SKM-1 treated with dmso at 0.1 percent for 144 hours (cell line): ENCODE data around the gene BBLN.
"Not testable (repeated sequence)": the region's sequence is repeated elsewhere in the genome, so short reads cannot be mapped to it uniquely, and the experiment has no call there.

Experiments used
- DNase-seq: peaks from one replicate; lab custom pipeline; 2025; ENCODE audit not compliant: unreplicated experiment; lab: John Stamatoyannopoulos, UW

BBLN gene, protein sequence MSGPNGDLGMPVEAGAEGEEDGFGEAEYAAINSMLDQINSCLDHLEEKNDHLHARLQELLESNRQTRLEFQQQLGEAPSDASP

DNA sequence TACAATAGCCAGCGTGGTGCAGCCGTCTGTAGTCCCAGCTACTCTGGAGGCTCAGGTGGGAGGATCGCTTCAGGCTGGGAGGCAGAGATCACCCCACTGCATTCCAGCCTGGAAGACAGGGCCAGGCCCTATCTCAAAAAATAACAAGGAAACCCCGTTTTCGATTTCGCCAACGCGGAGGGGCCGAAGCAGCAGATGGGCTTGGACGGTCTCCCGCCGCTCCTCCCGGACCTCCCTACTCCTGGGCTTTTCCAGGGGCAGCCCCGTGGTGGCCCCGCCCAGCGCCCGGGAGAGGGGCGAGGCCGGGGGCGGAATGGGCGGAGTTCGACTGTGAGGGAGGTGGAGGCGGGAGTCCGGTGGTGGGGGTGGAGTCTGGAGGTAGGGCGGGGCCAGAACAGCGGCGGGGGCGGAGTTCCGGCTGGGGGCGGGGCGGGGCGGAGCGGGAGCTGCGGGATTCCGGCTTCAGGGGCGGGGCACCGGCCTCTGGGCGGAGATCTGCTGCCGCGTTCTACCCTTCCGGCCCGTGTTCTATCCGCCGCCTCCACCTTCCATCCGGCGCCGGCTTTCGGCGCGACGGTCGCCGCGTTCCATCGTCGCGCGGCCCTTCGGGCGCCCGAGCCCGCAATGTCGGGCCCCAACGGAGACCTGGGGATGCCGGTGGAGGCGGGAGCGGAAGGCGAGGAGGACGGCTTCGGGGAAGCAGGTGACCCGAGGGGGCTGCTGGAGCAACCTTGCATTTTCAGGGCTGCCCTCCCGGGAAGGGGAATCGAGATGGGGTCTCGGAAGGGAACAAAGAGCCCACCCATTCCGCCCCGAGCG lies at the start of gene BBLN:
Gene BBLN, plus strand, starts transcription at position 482 of the 819 bp plus-strand sequence. Its CDS starts 143 bp downstream, at position 625.
- DNase-seq: peak; percentile 85

DNA sequence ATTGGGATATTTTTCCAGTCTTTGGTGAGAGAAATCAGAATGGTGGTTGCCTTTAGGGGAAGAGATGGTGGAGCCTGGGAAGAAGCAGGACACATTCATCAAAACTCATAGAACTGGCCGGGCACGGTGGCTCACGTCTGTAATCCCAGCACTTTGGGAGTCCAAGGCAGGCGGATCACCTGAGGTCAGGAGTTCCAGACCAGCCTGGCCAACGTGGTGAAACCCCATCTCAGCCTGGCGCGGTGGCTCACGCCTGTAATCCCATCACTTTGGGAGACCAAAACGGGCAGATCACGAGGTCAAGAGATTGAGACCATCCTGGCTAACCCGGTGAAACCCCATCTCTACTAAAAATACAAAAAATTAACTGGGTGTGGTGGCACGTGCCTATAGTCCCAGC lies 48.3 kb upstream of the BBLN start:
- DNase-seq: not testable (repeated sequence)

DNA sequence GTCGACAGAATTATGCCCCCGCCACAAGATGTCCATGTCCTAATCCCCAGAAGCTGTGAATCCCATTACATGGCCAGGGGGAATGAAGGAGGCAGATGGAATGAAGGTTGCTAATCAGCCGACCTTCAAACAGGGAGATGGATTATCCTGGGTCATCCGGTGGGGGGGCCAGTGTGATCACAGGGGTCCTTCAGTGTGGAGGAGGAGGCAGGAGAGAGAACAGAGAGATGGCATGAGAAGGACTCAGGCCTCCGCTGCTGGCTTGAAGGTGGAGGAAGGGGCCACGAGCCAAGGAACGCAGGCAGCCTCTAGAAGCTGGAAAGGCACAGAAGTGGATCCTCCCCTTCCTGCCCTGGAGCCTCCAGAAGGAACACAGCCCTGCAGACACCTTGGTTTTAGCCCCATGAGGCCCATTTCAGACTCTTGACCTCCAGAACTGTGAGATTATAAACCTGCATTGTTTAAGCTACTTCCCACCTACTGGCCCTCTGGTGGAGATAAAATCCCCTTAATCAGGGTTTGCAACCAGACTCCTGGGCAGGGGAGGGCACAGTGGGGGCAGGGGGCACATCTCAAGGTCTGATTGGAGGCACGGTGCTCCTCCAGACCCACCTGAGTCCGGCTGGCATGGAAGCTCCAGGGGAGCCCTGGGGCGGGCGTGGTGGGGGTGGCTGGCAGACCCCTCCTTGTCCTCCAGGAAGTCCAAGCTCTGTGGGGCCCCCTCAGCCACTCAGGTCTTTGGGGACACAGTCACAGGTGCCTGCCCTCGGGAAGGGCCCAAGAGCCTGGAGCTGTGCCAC lies 46.3 kb upstream of the BBLN start:
- no peak for DNase-seq

DNA sequence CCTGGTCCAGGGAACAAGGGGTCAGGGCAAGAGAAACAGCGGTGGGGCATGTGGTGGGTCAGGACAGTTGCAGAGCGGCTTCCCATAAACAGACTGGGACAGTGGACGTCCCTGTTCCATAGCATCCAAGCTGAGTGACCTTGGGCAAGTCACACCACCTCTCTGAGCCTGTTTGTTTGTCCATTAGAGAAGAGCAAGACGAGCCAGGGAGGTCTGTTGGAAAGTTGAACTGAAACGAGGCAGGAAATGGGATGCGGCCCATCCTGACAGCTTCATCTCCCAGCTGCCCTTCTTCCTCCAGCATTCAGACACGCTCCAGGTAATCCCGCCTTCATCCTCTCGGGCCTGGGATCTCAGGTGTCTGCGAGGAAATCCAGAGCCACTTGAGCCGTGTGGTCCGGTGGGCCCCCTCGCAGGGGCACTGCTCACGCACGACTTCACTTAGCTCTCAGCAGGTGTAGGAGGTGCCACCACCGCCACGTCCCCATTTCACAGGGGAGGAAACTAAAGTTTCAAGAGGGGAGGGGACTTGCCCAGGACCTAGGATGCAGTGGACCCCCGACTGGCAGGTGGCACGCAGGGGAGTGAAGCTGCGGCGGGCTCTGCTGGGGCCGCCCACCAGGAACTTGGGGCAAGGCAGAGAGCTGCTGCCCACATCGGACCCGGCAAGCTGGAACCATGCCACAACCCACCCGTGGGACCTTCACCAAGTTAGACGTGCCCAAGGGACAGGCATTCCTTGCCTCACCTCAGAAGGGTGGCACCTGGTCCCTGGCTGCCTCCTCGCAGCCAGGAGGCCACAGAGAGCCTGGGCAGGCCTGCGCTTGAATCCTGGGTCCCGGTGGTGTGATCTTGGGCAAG lies 45.5 kb upstream of the BBLN start:
- no peak for DNase-seq

DNA sequence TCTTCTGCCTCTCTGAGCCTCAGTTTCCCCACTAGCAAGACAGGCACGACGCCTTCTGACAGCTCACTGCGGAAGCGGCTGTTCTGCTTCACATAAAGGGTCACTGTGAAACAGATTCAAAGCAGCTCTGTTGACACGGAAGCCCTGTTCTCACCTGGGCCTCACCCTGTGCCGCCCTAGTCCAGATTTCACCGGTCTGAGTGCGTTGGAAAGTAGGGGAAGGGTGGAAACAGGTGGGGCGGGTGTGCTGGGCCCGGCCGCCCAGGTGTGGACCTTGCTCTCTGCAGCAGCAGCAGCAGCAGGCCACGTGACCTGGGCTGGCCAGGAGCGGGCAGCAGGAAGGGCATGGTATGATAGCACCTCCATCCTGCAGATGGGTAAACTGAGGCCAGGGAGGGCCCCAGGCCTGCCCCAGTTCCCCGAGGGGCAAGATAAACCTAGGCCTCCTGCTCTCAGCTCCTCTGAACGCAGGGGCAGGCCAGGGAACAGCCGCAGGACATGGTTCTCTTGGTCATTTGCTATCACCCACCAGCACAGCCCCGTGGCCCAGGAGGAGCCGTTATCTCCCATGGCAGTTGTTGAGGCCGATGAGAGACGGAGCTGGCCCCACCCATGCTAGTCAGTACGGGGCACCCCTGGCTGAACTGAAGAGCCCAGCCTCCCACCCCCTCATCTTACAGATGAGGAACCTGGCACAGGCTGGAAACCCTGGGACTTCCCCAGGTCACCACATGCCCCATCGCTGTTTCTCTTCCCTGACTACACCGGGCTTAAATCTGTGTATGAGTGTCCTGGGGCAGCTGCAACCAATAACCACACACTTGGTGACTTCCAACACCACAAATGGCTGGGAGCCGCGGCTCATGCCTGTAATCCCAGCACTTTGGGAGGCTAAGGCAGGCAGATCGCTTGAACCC lies 44.6 kb upstream of the BBLN start:
- DNase-seq: no peak

DNA sequence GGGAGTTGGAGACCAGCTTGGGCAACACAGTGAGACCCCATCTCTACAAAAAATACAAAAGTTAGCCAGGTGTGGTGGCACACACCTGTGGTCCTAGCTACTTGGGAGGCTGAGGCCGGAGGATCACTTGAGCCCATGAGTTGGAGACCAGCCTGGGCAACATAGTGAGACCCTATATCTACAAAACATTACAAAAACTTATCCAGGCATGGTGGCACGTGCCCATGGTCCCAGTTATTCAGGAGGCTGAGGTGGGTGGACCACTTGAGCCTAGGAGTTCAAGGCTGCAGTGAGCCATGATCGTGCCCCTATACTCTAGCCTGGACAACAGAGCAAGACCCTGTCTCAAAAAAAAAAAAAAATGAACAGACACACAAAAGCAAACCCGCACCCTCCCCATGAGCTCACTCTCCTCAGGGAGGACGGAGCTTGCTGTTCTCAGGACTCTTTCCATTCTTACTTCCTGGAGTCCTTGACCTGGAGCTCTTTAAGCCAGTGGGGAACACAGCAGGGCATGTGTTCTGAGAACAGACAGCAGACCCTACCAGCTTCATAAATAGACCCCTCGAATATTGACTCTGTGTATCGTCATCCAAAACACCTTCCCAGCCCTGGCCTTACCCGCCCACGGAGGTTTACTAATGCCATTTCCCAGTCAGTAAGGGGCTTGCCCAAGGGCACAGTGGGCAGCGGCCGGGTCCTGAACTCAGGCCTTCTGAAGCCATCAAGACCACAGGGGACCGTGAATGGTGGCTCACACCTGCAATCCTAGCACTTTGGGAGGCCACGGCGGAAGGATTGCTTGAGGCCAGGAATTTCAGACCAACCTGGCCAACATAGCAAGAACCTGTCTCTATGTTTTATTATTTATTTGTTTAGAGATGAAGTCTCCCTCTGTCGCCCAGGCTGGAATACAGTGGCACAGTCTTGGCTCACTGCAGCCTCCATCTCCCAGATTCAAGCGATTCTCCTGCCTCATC lies 43.7 kb upstream of the BBLN start:
- no peak for DNase-seq

DNA sequence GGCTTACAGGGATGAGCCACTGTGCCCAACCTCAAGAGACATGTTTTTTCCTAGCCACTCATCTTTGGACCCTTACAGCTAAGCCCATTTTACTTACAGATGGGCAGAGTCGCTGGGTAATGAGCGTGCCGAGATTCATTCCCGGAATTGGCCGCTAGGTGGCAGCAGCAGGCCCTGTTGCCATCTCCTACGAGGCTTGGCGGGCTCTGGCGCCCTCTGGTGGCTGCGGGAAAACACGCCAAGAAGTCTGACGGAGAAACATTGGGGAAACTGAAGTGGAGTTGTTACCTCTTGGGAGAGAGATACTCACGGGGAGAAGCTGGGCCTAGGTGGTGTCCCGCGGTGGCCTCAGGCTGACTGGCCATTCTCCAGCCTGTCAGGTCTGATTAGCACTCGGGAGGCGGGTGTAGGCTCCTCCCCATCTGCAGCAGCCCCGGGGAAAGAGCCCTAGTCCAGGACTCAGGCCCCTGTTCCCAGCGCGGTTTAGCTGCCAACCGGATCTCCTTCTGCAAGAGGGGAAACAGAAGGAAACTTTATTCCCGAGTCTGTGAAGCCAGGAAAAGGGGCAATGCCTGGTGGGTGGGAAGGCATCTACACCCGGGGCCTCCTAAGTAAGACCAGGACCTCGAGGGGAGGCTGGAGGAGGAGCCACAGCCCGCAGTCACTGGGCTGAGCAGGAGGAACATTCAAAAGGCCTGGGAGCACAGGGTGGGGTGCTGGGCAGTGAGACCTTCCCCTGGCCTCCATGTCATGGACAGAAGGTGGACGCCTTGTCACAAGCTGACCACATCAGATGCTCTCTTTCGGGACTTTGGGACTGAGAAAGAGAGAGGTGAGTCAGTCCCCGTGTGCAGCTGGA lies 42.2 kb upstream of the BBLN start:
- DNase-seq: peak; percentile 82

DNA sequence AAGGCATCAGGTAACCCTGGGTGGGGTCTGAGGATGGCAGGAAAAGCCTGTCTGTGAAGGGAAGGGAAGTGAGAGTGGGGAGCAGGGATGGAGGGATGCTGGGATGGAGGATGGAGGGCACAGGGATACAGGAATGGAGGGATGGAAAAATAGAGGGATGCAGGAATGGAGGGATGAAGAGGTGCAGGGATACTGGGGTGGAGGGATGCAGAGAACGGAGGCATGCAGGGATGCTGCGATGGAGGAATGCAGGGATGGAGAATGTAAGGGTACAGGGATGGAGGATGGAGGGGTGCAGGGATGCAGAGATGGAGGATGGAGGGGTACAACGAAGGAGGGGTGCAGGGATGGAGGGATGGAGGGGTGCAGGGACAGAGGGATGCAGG lies 41.6 kb upstream of the BBLN start:
- no peak for DNase-seq

DNA sequence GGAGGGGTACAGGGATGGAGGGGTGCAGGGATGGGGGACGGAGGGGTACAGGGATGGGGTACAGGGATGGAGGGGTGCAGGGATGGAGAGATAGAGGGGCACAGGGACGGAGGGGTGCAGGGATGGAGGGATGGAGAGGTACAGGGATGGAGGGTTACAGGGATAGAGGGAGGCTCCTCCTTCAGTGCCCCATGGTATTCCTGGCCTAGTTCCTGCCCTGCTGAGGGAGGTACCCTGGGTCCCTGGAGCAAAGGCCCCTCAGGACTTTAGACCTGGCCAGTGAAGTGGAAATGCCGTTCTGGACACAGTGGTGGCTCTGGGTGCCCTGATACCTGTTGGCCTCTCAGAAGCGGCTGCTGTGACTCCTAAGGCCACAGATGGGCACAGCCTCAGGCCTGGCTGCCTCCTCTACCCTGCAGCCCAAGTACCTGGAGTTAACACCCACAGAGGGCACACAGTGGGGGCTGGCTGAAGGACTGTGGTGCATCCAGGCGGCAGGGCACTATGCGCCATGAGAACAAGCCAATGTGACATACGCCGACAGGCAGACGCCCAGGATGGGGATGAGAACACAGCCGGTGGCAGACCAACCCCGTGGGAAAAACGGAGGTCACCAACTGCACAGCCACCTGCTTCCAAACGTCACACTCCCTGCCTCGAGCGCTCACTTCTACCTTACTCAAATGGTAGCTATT lies 40.9 kb upstream of the BBLN start:
- no peak for DNase-seq

DNA sequence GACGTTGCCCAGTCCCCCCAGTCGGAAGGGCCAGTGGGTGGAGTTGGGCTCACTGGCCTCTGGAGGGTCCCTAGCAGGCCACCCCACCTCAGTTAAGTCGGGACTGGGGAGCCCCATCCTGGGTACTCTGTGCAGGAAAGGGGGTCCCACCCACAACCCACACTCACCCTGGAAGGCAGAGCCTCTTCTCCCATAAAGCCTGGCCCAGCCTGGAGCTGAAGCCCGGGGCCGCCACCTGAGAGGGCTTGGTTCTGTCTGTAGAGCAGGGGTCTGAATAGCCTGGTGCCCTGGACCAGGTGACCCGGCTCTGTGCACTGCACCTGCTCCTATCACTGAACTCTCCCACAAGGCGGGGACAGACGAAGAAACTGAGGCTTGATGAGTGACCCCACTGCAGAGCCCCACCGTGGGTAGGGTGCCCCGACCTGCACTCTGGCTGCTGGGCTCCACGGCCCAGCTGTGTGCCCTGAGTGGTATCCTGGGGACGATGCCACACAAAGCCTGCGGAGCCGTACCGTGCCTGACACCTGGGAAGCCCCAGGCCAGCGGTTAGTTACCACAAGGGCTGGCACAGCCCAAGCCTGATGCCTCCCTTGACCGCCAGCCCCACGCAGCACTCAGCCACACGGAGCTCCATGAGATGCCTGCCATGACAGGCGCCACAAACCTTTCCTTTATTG lies 39.9 kb upstream of the BBLN start:
- DNase-seq: no peak

DNA sequence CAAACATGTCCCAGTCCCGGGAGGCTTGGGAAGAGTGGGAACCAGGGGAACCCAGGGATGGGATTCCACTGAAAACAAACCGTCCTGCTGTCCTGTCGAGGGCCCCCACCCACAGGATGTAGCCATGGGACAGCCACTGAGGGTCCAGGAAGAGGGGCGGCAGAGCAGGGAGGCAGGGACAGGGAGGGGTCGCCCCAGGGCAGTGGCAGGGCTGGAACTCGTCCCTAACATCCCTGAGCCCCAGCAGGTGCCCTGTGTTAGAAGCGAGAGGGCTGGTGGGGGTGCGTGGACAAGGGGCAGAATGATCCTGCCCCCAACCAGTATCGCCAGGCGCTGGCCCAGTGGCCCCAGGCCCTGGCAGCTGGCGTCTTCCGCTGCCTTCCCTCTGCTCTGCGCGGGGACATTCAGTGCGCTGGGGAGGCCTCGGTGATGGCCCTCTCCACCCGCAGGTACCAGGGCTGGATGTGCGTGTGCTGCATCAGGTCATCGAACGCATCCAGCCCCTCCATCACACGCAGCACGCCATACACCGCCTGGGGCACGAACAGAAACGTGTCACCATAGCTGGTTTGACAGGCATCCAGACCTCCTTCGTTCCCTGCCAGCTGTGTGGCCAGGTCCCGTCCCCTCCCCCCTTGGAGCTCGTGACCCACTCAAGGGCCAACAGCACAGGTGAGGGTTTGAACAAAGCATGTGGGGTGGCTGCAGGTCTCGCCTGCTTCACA lies 39.2 kb upstream of the BBLN start:
- no peak for DNase-seq

DNA sequence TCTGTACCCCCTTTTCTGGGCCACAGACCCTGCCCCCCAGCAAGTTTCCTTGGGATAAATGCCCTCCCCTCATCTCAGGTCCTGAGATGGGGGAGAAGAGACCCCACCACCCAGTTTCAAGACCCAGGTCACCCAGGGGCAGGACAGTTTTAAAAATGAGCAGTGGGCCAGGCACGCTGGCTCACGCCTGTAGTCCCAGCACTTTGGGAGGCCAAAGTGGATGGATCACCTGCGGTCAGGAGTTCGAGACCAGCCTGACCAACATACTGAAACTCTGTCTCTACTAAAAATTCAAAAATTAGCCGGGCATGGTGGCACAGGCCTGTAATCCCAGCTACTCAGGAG lies 38.6 kb upstream of the BBLN start:
- DNase-seq: no peak

DNA sequence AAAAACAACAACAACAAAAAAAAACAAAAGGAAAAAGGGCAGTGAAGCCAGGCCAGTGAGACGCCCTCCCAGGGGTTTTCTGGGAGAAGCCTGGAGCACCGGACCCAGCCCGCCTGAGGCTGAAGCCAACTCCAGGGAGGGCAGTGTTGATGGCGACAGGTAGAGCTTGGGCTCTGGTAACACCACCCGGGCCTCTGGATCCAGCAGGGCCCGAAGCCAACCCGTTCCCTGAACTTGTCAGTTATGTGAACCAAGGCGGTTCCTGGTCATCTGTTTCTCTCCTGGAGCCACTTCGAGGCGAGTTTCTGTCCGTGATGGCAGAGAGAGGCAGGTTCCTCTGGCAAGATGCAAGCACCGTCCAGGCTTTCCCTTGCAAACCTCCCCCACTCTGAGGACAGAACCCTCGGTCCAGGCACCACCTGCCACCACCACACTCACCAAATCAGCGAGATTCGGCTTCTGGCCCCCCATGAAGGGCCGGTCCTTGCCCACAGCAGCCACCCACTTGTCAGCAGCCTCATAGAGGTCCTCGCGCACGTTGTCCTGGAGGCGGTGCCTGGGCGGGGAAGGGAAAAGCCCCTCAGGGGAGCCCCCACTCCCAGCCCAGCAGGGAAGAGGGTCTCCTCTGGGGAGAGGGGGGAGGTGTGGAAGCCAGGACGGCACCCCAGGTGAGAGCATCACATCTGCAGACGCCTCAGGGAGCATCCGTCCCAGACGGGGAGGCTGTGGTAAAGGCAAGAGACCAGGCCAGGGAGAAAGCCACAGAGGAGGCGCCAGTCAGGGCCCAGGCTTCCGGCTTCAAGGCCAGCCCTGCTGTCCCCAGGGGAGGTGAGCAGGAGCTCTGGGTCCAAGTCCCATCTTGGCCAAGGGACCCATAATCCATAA lies 37.9 kb upstream of the BBLN start:
- DNase-seq: no peak

DNA sequence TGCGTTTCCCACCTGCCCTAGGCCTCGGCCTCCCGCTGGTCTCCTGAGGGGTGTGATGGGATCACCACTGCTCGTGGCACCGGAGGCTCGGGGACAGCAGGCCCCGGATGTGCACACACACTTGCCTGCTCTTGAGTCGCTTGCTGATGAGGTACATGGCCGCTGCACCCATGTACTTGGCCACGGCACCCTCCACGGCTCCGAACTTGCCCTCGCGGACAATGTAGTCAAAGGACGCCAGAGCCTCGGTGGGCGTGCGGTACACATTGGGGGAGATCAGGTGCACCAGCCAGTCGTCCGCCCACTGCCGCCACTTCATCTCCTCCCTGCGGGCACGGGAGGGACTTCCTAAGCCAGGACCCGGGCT lies 37.3 kb upstream of the BBLN start:
- DNase-seq: no peak

DNA sequence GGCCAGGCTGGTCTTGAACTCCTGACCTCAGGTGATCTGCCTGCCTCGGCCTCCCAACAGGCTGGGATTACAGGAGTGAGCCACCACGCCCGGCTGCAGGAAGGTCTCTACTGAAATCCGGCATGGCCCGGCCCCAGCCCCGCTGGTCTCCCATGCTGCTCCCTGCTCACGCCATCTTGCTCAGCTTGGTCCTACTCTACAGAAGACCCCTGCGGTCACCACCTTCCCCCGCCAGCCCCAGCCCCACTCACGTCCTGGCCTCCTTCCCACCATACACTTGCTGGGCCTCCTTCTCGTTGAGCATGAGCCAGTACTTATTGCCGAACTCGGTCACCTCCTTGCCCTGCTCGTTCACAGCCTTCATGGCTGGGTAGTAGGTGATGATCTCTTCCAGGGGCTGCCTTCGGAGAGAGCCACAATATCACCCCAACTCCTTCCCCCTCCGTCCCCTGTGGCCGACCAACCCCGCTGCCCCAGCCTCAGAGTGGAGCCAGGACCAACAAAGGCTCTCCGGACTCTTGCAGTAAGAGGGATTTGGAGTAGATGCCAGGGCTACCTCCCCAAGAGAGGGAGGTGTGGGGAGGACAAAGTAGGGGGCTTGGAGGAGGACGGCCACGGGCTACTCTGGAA lies 36.5 kb upstream of the BBLN start:
- no peak for DNase-seq
